ENCODE measurements around the gene ADAMTS1.

ADAMTS1 gene

DNA sequence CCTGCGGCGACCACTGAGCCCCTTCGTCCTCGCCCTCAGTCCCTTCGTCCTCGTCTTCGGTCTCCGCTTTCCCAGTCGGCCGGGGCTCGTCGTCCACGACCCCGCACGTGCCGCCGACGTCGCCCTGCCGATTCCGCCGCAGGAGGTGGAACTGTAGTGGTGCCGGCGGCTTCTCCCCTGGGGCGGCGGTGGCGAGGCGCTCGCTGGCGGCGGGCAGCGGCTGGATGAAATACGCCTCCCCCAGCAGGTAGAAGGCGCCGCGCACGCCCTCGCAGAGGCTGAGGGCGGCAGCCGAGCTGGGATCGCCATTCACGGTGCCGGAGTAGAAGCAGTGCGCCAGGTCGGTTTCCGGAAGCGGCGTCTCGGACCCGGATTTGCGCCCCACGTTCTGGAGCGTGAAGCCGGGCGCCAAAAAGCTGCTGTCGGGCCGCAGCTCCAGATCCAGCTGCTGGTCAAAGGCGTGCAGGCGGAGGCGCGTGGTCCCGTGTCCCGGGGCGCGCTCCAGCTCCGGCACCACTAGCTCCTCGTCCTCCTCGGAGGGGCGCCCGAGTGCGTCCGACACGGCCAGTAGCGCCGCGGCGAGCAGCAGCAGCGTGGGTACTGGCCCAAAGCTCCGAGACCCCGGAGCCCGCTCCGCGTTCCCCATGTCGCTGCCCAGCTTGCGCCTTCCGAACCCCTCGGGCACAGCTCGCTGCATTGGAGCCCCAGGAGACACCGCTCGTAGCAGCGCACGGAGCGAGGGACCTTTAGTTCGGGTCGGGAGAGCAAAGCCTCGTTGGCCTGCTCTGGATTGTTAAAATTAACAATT is 747 bp downstream of the ADAMTS1 start:
- no peak for DNase-seq

DNA sequence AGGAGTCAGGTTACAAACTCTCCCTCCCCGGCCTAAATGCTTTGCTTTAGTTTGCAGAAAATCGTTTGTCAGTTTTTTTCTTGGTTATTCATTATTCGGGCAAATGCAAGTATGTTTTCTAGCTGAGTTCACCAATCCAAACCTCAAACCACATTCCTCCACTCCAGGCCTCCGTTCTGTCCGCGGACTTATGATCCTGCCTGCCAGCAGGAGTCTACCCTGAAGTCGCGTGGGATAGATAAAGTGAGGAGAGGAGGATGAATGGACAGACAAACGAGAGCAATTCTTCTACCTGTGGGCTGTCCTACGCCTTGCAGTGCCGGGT is 1.3 kb downstream of the ADAMTS1 start:
- peak; percentile 11 for DNase-seq

- DNase-seq = no peak
Measured at GRCh38 chr21:26842974-26843932, 2.0 kb downstream of the ADAMTS1 start.

DNA sequence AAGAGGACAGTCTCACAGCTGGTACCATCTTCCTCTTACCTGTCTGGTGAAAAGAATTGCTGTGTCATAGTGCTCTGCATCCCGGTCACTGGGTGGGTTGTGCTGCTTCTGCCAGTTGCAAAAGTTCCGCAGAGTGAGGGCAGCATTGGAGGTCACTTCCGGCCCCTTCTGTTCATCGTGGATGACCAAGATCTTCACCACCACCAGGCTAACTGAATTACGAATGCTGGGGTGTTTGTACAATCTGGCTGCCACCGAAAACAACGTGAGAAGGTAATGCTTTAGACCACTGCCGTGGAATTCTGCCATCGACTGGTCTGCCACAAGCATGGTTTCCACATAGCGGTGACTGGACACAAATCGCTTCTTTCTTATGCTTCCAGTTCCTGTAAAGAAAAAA is 2.9 kb downstream of the ADAMTS1 start:
- no peak for DNase-seq

GRCh38 chr21:26840912-26841311 is 4.3 kb downstream of the ADAMTS1 start:
- no peak for DNase-seq

DNA sequence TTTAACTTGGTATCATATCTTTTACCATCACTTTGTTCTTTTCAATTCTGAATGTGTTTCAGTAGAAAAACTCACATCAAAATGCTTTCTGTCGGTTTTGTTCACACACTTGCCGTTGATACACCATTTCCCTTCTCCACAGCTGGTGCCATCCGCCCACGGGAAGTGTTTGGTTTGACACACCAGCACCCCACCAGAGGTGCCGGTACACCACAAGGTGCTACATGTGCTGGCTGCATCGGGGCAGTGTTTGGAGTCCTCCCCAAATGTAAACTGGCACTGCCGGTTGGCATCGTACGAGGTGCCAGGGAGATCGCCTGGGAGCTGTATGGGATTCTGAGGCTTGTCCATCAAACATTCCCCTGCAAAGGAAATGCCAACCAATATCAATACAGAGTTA is 5.0 kb downstream of the ADAMTS1 start:
- no peak for DNase-seq

DNA sequence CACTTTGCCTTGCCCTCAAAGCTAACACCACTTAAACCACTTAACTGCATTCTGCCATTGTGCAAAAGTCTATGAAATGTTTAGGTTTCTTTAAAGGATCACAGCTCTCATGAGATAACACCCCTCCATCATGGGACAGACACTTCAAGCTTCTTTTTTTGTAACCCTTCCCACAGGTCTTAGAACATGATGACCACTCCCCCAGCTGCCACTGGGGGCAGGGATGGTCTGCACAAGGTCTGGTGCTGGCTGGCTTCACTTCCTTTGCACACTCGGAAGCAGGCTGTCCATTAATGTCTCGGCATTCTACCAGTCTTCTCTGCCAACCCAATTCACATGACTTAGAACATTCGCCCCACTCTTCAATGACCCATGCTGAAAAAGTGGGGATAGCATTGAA is 7.7 kb downstream of the ADAMTS1 start:
- no peak for DNase-seq

DNA sequence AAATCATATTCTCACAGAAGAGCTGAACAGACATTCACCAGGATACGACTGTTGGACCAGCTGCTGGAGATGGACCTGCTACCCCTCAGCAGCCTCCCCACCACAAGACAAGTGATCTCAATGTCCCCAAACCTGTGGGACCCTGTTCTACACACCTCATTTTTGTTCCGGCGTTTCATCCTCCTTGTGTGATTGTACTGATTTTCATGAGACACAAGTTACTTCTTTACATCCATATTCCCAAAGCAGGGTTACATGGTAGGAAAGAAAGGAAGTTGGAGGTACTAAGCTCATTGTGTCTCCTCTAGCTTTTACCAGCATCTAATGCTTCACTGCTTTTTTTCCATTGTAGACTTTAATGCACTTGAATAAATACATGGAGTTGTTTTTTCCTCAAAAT is 8.7 kb downstream of the ADAMTS1 start:
- DNase-seq = no peak

DNA sequence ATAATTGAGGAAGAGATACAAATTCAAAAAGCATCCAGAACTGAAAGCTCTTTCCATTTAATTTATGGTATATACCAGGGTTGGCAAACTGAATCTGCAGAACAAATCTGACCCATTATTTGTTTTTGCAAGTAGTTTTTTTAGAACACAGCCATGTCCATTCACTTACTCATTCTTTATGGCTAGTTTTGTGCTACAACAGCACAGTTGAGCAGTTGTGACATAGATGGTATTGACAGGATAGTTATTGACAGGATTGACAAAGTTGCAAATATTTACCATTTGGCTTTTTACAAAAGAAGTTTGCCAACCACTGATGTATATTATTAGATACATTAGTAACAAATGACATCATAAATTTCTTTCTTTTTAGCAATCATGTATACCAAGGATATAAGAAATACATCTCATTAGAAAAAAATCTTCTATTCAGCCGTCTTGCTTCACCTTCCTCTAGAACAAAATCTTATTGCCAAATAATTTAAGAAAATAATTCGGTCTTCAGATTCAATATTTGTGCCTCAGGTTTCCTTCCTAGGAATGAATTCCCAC is 9.4 kb downstream of the ADAMTS1 start:
- no peak for DNase-seq

GRCh38 chr21:26835027-26835713 is 10.0 kb downstream of the ADAMTS1 start:
- DNase-seq = no peak

DNA sequence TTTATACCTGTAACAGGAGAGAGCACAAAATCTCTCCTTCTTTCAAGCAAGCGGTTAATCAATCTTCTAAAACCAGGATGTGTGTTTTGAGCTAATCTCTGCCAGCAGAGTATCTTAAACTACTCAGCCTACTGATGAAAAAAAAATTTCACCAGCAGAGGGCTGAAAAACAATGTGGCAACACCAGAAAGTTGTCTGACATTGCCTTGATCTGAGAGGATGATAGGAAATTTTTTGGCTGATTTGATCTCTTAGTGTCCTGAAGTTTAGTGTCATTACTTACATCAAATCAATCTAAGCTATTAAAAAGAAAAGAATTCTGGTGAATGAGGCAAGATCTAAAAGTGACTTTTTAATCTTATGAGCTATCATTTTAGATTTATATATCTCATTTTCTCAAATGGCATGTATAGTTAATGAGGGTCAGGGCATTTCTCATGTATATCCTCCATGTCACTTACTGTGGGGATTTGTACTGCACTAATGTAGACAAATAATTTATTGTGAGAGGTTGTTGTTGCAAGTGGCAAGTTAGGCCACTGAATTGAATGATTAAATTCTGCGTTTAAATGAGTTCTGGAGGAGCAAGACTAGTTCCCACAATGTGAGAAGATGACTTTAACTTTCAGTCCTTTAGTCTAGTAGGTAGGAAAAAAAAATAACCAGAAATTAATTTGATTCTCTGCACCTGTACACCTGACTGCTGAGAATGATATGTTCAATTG is 10.9 kb downstream of the ADAMTS1 start:
- no peak for DNase-seq

DNA sequence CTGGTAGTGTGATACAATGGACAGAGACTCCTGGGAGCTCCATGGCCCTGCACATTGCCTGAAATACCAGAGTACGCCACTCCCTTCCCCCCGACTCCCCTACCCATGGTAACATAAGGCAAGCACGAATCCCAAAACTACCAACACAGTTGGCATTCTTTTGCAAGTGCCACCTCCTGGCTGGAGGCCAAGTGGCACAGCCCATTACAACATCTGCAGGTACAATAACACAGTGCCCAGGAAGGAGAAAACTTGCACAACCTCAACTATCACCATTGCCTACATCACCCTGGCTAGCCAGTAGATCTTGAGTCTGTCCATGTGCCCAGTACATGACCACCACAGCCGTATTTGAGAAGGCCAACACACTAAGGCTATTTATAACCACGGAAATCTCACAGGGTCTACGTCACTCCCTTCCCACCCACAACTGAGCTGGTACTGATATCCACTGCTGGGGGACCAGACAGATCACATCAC is 11.7 kb downstream of the ADAMTS1 start:
- DNase-seq = no peak

DNA sequence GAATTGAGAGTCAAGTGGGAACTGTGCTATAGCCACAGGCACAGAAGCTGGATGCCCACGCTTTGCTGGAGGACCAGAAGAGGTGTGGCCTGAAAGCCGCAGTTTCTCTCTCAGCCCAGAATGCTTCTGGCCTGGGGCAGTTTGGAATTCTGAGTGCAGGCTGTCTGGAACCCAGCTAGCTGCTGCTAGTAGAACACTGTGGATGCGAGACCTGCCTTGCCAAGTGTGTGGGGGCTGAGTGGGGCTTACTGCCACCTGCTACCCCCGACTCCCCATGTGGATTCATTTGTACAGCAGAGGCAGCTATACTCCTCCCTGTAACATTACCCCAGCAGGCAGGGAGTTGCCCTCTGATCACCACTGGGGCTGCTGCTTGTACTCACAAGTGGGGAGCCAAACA is 12.2 kb downstream of the ADAMTS1 start:
- no peak for DNase-seq

DNA sequence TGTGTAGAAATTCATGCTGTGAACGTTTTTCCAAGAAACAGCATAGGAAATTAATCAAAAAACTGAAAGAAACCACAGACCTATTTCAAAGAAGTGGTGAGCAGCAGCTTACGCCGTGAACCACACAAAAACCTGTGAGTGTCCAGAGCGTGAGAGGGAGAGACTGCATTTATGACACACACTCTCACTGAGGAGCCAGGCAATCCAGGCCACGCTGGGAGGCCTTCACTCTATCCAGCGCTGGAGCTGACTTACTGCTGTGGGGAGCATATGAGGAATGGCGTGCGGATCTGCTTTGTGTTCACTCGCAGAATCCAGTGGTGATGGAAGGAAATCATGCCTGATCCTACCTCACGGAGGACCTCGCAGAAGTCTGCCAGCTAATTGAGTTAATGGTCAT is 12.7 kb downstream of the ADAMTS1 start:
- no peak for DNase-seq

DNA sequence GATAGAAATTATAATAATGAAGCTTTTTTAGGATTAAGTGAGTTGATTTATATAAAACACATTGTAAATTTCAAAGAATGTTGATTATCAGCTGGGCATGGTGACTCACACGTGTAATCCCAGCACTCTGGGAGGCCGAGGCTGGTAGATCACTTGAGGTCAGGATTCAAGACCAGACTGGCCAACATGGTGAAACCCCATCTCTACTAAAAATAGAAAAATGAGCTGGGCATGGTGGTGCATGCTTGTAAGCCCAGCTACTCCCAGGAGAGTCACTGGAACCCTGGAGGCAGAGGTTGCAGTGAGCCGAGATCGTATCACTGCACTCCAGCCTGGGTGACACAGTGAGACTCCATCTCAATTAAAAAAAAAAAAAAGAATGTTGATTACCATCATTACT is 18.4 kb downstream of the ADAMTS1 start:
- no peak for DNase-seq

DNA sequence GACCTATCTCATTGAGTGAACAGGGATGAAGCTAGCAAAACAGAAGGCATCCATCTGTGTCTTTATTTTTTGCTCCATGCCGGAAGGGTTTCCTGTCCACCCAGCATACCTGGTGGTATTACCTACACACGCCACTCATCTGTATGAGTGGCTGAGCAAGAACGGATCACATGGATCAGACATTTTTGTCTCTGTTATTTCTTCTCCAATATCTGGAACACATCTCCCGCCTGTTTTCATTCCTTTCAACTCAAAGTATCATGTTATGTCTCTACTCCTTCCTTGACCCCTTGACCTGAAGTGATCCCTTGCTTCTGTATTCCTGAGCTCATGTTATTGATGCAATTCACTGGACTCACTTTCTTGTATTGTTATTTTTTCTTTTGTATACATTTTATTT is 24.7 kb downstream of the ADAMTS1 start:
- DNase-seq = no peak

- no peak for DNase-seq
Measured at GRCh38 chr21:26819740-26820324, 25.4 kb downstream of the ADAMTS1 start.

- DNase-seq = no peak
Measured at GRCh38 chr21:26818906-26819305, 26.3 kb downstream of the ADAMTS1 start.

GRCh38 chr21:26815197-26815596 is 30.0 kb downstream of the ADAMTS1 start:
- DNase-seq = no peak

DNA sequence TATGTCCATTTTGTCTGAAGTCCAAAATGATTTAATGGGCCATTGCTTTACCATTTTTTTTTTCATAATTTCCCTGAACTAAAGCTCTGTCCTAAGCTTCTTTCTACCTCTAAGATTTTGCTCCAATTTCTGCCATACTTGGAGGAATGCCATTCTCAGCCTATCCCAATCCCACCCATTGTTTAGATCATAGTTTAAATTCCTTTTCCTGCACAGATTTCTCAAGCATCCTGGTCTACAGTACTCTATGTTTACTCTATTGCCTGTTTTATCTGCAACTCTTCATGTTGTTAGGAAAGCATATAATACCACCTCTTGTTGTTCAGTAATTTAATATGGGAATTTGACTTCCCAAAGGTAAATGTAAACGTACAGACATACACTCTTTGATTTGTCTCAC is 30.8 kb downstream of the ADAMTS1 start:
- DNase-seq = no peak

DNA sequence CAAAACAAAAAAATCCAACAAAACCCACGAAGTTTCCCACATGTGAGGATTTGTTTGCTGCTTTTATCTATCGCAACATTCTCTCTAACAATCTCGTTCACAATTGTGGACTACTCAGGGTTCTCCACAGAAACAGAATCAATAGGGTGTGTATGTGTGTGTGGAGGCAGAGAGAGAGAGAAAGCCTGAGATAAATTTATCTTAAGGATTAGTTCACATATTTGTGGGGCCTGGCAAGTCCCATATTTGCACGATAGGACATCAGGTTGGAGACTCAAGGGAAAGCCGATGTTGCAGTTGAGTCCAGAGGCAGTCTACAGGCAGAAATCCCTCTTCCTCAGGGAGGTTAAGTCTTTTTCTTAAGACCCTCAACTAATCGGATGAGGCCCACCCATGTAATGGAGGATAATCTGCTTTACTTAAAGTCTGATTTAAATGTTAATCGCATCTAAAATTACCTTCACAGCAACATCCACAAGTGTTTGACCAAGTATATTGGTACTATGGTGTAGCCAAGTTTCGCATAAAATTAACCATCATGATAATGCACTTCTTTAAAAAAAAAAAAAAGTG is 31.7 kb downstream of the ADAMTS1 start:
- DNase-seq = no peak

- DNase-seq = no peak
Measured at GRCh38 chr21:26812173-26812572, 33.0 kb downstream of the ADAMTS1 start.

All from KG1 (cell line).